ENCODE data around the gene SPON1.

SPON1 gene

DNA sequence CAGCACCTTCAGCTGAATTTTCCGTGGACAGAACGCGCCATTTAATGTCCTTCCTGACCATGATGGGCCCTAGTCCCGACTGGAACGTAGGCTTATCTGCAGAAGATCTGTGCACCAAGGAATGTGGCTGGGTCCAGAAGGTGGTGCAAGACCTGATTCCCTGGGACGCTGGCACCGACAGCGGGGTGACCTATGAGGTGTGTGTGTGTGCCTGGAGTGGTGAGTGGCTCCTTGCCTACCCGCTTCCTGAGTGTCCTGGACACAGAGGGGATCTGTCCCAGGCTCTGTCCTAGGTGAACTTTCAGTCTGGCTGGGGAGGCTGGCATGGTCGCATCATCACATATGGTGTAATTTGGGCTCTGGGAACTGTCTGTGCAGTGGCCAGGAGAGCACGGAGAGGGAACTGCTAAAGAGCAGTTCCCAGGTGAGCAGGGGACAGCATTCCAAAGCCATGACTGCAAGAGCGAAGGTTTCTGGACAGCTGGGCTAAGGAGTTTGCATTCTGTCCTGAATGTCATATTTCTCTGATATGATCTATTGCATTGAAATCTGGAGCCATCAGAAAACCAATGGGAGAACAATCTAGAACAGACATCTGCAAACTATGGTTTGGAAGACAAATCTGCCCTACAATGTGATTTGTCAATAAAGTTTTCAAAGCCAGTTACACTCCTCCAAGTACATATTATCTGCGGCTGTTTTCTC lies 292.2 kb downstream of the SPON1 start:
- no peak overlapping the region for H3K27ac ChIP-seq (ENCODE audit: insufficient read depth in 1 of 2, low read depth in 1 of 2, low read length in 2 of 2, poor library complexity in 1 of 2, severe bottlenecking in 2 of 2)
- no peaks in the 10 kb centered on the region for H3K36me3 ChIP-seq (ENCODE audit: control insufficient read depth in 4 of 4, insufficient read depth in 4 of 4, low read length in 3 of 4)
- ChIA-PET POLR2A (no interaction called here), CTCF (interaction anchor here (1.2 kb wide), 1 partner anchor 482 kb away, joined by 3 read pairs; no protein-coding TSS in a partner anchor)
- 93% methylated on average over 10 of the region's 13 CpGs for WGBS (ENCODE audit: insufficient coverage)
- H3K27me3 ChIP-seq (replicated peaks in 2 of 5; ENCODE audit: control insufficient read depth in 4 of 5, insufficient read depth in 5 of 5, low read length in 4 of 5), result peaks cover 0 to 79% (median 45%) of the 10 kb centered on the region in 5 experiments
- no peak overlapping the region for H3K4me3 ChIP-seq (ENCODE audit: control insufficient read depth in 1 of 7, extremely low read depth in 1 of 7, insufficient read depth in 4 of 7, low read depth in 2 of 7, low read length in 6 of 7)
- H3K4me1 ChIP-seq (ENCODE audit: control extremely low read depth in 1 of 4, control insufficient read depth in 4 of 4, insufficient read depth in 4 of 4, low read length in 3 of 4), result no peaks in the 10 kb centered on the region
- H3K9me3 ChIP-seq (ENCODE audit: control extremely low read depth in 1 of 5, control insufficient read depth in 4 of 5, insufficient read depth in 2 of 5, low read depth in 1 of 5, low read length in 4 of 5), result no peaks in the 10 kb centered on the region
- DNase-seq, result no peak

DNA sequence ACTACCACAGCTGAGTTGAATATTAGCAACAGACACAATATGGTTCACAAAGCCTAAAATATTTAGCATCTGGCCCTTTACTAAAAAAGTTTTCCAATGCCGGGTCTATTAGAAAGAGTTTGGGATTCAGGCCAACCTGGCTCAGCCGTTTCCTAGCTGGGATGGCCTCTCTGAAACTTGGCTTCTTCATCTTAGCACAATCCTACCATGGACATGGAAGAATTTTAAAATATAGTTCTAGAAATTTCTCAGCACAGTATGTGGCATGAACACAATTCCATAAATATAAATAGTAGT lies 292.7 kb downstream of the SPON1 start:
- ChIA-PET CTCF (no interaction called here), POLR2A (no interaction called here)
- H3K36me3 ChIP-seq (ENCODE audit: control insufficient read depth in 4 of 4, insufficient read depth in 4 of 4, low read length in 3 of 4), result no peaks in the 10 kb centered on the region
- WGBS (ENCODE audit: insufficient coverage), result 70% methylated on average over 2 of the region's 2 CpGs
- H3K4me3 ChIP-seq (ENCODE audit: control insufficient read depth in 1 of 7, extremely low read depth in 1 of 7, insufficient read depth in 4 of 7, low read depth in 2 of 7, low read length in 6 of 7), result no peak overlapping the region
- no peaks in the 10 kb centered on the region for H3K9me3 ChIP-seq (ENCODE audit: control extremely low read depth in 1 of 5, control insufficient read depth in 4 of 5, insufficient read depth in 2 of 5, low read depth in 1 of 5, low read length in 4 of 5)
- peaks cover 0 to 84% (median 46%) of the 10 kb centered on the region in 5 experiments for H3K27me3 ChIP-seq (replicated peaks in 2 of 5; ENCODE audit: control insufficient read depth in 4 of 5, insufficient read depth in 5 of 5, low read length in 4 of 5)
- no peaks in the 10 kb centered on the region for H3K4me1 ChIP-seq (ENCODE audit: control extremely low read depth in 1 of 4, control insufficient read depth in 4 of 4, insufficient read depth in 4 of 4, low read length in 3 of 4)
- DNase-seq, result no peak
- H3K27ac ChIP-seq (ENCODE audit: insufficient read depth in 1 of 2, low read depth in 1 of 2, low read length in 2 of 2, poor library complexity in 1 of 2, severe bottlenecking in 2 of 2), result no peak overlapping the region

DNA sequence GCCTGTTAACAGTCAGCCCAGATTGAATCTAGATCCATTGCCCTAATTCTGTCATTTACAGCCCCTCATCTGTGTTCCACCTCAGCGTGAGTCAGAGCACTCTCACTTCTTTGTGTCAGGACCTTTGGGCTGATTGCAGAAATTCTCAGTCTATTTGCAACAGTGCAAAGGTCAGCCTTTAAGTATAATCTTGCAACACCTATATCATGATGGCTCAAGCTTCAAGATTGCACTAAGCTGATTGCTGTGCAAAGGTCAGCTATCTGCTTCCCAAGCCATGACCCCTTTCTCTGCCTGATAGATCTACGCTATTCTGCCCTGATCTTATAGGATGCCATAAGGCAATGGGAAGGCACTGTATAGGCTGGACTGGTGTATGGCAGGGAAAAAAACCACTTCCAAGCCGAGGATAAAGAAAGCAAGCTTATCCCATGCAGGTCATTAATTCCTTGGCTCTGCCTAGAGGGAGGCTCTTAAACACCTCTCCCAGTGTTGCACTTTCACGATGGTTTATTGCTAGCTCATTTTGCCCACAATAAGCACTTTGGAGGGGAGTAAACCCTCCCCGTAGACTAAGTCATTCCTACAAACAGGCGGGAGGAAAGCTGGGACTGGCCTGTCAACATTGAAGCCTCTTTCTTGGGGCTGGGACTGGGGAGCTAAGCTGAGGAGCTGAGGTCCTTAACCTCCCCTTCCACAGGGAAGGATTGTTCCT lies 295.9 kb downstream of the SPON1 start:
- no peak for DNase-seq
- Histone ChIP-seq H3K9me3 (ENCODE audit: control extremely low read depth in 1 of 5, control insufficient read depth in 4 of 5, insufficient read depth in 2 of 5, low read depth in 1 of 5, low read length in 4 of 5) (no peaks in the 10 kb centered on the region), H3K36me3 (ENCODE audit: control insufficient read depth in 4 of 4, insufficient read depth in 4 of 4, low read length in 3 of 4) (no peaks in the 10 kb centered on the region), H3K27me3 (replicated peaks in 2 of 5; ENCODE audit: control insufficient read depth in 4 of 5, insufficient read depth in 5 of 5, low read length in 4 of 5) (peaks cover 0 to 92% (median 45%) of the 10 kb centered on the region in 5 experiments), H3K27ac (ENCODE audit: insufficient read depth in 1 of 2, low read depth in 1 of 2, low read length in 2 of 2, poor library complexity in 1 of 2, severe bottlenecking in 2 of 2) (no peak overlapping the region), H3K4me1 (ENCODE audit: control extremely low read depth in 1 of 4, control insufficient read depth in 4 of 4, insufficient read depth in 4 of 4, low read length in 3 of 4) (no peaks in the 10 kb centered on the region), H3K4me3 (ENCODE audit: control insufficient read depth in 1 of 7, extremely low read depth in 1 of 7, insufficient read depth in 4 of 7, low read depth in 2 of 7, low read length in 6 of 7) (no peak overlapping the region)
- POLR2A ChIA-PET, result no interaction called here
- CTCF ChIA-PET, result interaction anchor here (0.9 to 2.3 kb wide), 2 partner anchors 11 to 482 kb away, joined by 3 to 6 read pairs; no protein-coding TSS in a partner anchor
- 94% methylated on average over 4 of the region's 6 CpGs for WGBS (ENCODE audit: insufficient coverage)

DNA sequence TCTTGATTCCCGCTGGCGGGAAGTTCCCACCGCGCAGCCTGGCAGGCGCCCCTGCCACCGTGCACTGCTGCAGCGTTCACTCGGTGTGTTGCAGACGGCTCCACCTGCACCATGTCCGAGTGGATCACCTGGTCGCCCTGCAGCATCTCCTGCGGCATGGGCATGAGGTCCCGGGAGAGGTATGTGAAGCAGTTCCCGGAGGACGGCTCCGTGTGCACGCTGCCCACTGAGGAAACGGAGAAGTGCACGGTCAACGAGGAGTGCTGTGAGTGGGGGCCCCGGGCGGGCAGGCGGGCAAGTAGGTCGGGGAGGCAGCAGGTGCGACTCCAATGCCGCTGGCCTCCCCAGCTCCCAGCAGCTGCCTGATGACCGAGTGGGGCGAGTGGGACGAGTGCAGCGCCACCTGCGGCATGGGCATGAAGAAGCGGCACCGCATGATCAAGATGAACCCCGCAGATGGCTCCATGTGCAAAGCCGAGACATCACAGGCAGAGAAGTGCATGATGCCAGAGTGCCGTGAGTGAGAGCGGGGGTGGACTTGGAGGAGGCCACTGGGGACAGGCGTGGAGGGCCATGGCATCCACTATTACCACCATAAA lies 296.8 kb downstream of the SPON1 start:
- no peaks in the 10 kb centered on the region for H3K4me1 ChIP-seq (ENCODE audit: control extremely low read depth in 1 of 4, control insufficient read depth in 4 of 4, insufficient read depth in 4 of 4, low read length in 3 of 4)
- H3K27ac ChIP-seq (ENCODE audit: insufficient read depth in 1 of 2, low read depth in 1 of 2, low read length in 2 of 2, poor library complexity in 1 of 2, severe bottlenecking in 2 of 2), result no peak overlapping the region
- CTCF ChIA-PET, result no interaction called here
- no peaks in the 10 kb centered on the region for H3K9me3 ChIP-seq (ENCODE audit: control extremely low read depth in 1 of 5, control insufficient read depth in 4 of 5, insufficient read depth in 2 of 5, low read depth in 1 of 5, low read length in 4 of 5)
- POLR2A ChIA-PET, result no interaction called here
- H3K27me3 ChIP-seq (replicated peaks in 2 of 5; ENCODE audit: control insufficient read depth in 4 of 5, insufficient read depth in 5 of 5, low read length in 4 of 5), result peaks cover 0 to 92% (median 42%) of the 10 kb centered on the region in 5 experiments
- DNase-seq, result no peak
- no peak overlapping the region for H3K4me3 ChIP-seq (ENCODE audit: control insufficient read depth in 1 of 7, extremely low read depth in 1 of 7, insufficient read depth in 4 of 7, low read depth in 2 of 7, low read length in 6 of 7)
- 75% methylated on average over 37 of the region's 38 CpGs for WGBS (ENCODE audit: insufficient coverage)
- H3K36me3 ChIP-seq (ENCODE audit: control insufficient read depth in 4 of 4, insufficient read depth in 4 of 4, low read length in 3 of 4), result no peaks in the 10 kb centered on the region

DNA sequence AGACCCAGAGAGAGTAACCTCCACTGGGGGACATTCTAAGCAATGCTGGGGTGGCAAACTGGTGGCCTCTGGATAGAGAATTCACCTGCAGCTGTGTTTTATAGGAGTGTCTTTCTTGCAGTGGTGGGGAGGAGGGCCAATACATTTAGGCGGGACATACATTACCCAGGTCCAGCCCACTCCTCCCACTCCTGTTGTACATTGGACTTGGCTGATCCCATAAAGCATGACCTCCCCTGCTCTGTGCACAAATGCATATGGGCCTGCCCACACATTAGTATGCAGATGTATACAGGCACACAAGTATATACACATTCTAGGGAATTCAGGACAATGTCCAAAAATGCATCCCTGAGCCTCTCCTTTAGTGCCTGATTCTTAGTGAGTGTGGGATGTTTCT lies 297.4 kb downstream of the SPON1 start:
- CTCF ChIA-PET, result no interaction called here
- no peak for DNase-seq
- no peak overlapping the region for H3K27ac ChIP-seq (ENCODE audit: insufficient read depth in 1 of 2, low read depth in 1 of 2, low read length in 2 of 2, poor library complexity in 1 of 2, severe bottlenecking in 2 of 2)
- H3K27me3 ChIP-seq (replicated peaks in 2 of 5; ENCODE audit: control insufficient read depth in 4 of 5, insufficient read depth in 5 of 5, low read length in 4 of 5), result peaks cover 0 to 92% (median 39%) of the 10 kb centered on the region in 5 experiments
- POLR2A ChIA-PET, result no interaction called here
- H3K4me1 ChIP-seq (ENCODE audit: control extremely low read depth in 1 of 4, control insufficient read depth in 4 of 4, insufficient read depth in 4 of 4, low read length in 3 of 4), result no peaks in the 10 kb centered on the region
- no peaks in the 10 kb centered on the region for H3K9me3 ChIP-seq (ENCODE audit: control extremely low read depth in 1 of 5, control insufficient read depth in 4 of 5, insufficient read depth in 2 of 5, low read depth in 1 of 5, low read length in 4 of 5)
- H3K36me3 ChIP-seq (ENCODE audit: control insufficient read depth in 4 of 4, insufficient read depth in 4 of 4, low read length in 3 of 4), result no peaks in the 10 kb centered on the region
- no CpG with 5 or more reads among the region's 1 CpG for WGBS (ENCODE audit: insufficient coverage)
- no peak overlapping the region for H3K4me3 ChIP-seq (ENCODE audit: control insufficient read depth in 1 of 7, extremely low read depth in 1 of 7, insufficient read depth in 4 of 7, low read depth in 2 of 7, low read length in 6 of 7)

DNA sequence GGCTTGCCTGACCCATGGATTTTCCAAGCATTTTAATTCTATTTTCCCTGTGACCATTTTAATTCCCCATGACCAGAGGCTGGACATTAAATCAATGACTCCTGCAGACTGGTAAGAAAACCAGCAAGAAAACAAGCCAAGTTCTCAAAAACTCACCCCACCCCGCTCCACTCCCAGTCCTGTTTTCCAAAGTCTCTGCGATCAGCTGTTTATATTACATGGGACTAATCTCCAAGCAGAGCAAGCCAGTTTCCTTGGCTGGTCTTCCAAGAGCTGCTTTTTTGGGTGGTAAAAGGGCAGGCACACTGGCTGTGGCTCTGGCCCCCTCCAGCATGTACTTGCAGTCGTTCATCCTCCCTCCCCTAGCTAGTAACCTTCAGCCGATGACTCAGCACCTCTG lies 298.5 kb downstream of the SPON1 start:
- no peaks in the 10 kb centered on the region for H3K36me3 ChIP-seq (ENCODE audit: control insufficient read depth in 4 of 4, insufficient read depth in 4 of 4, low read length in 3 of 4)
- no peak overlapping the region for H3K4me3 ChIP-seq (ENCODE audit: control insufficient read depth in 1 of 7, extremely low read depth in 1 of 7, insufficient read depth in 4 of 7, low read depth in 2 of 7, low read length in 6 of 7)
- H3K4me1 ChIP-seq (ENCODE audit: control extremely low read depth in 1 of 4, control insufficient read depth in 4 of 4, insufficient read depth in 4 of 4, low read length in 3 of 4), result no peaks in the 10 kb centered on the region
- peaks cover 0 to 2% (median 0%) of the 10 kb centered on the region in 5 experiments for H3K9me3 ChIP-seq (ENCODE audit: control extremely low read depth in 1 of 5, control insufficient read depth in 4 of 5, insufficient read depth in 2 of 5, low read depth in 1 of 5, low read length in 4 of 5)
- ChIA-PET POLR2A (interaction anchor here (0.6 kb wide), 1 partner anchor 263 kb away, joined by 4 read pairs; no protein-coding TSS in a partner anchor), CTCF (no interaction called here)
- peaks cover 0 to 99% (median 39%) of the 10 kb centered on the region in 5 experiments for H3K27me3 ChIP-seq (replicated peaks in 2 of 5; ENCODE audit: control insufficient read depth in 4 of 5, insufficient read depth in 5 of 5, low read length in 4 of 5)
- no peak overlapping the region for H3K27ac ChIP-seq (ENCODE audit: insufficient read depth in 1 of 2, low read depth in 1 of 2, low read length in 2 of 2, poor library complexity in 1 of 2, severe bottlenecking in 2 of 2)
- 91% methylated on average over 4 of the region's 4 CpGs for WGBS (ENCODE audit: insufficient coverage)
- DNase-seq, result no peak

DNA sequence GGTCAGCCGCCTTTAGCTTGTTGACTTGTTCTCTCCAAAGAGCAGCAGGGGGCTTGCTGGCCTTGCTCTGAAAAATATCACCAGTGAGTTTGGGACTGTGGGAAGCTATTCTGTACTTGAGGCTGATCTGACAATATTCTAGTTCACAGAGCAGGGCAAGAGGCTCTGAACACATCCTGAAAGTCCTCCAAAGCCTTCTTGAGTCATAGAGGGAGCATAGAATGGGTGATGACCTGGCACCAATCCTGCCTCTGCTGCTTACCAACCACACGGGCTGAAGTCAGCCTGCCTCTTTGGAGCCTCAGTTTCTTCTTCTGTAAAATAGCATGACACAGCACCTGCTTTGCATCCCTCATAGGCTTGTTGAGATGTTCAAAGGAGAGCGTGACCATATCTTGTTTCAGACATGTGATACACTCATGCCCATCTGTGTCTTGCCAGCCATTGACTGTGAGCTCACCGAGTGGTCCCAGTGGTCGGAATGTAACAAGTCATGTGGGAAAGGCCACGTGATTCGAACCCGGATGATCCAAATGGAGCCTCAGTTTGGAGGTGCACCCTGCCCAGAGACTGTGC lies 299.8 kb downstream of the SPON1 start:
- H3K9me3 ChIP-seq (ENCODE audit: control extremely low read depth in 1 of 5, control insufficient read depth in 4 of 5, insufficient read depth in 2 of 5, low read depth in 1 of 5, low read length in 4 of 5), result peaks cover 0 to 2% (median 0%) of the 10 kb centered on the region in 5 experiments
- no peak overlapping the region for H3K4me3 ChIP-seq (ENCODE audit: control insufficient read depth in 1 of 7, extremely low read depth in 1 of 7, insufficient read depth in 4 of 7, low read depth in 2 of 7, low read length in 6 of 7)
- ChIA-PET CTCF (interaction anchor here (0.6 to 1.2 kb wide), 2 partner anchors 11 to 29 kb away, joined by 3 to 4 read pairs; no protein-coding TSS in a partner anchor), POLR2A (no interaction called here)
- no peaks in the 10 kb centered on the region for H3K4me1 ChIP-seq (ENCODE audit: control extremely low read depth in 1 of 4, control insufficient read depth in 4 of 4, insufficient read depth in 4 of 4, low read length in 3 of 4)
- DNase-seq, result no peak
- WGBS (ENCODE audit: insufficient coverage), result 98% methylated on average over 8 of the region's 8 CpGs
- H3K27ac ChIP-seq (ENCODE audit: insufficient read depth in 1 of 2, low read depth in 1 of 2, low read length in 2 of 2, poor library complexity in 1 of 2, severe bottlenecking in 2 of 2), result no peak overlapping the region
- peaks cover 2 to 99% (median 42%) of the 10 kb centered on the region in 5 experiments for H3K27me3 ChIP-seq (replicated peaks in 2 of 5; ENCODE audit: control insufficient read depth in 4 of 5, insufficient read depth in 5 of 5, low read length in 4 of 5)
- no peaks in the 10 kb centered on the region for H3K36me3 ChIP-seq (ENCODE audit: control insufficient read depth in 4 of 4, insufficient read depth in 4 of 4, low read length in 3 of 4)
